SJCRH30 (cell line): ENCODE results near the gene CDK7. TPM values are rescaled to one million over a fixed set of nuclear protein-coding genes. Genes with fewer than 3 reads are reported as not detected.
A peak's percentile ranks its signal among the peaks of the same experiment; 100 is the strongest.

Experiments
- DNase-seq, 2 experiments: peaks; one replicate each; pipeline ENCODE4 v3.0.0-alpha.2; 2015 to 2020
- H3K27ac ChIP-seq: fragments of 250-450 bp; sonication (Bioruptor Pico); 2 replicates; pipeline ENCODE4 v1.5.1; 2020; ENCODE audit warnings: mild to moderate bottlenecking, moderate library complexity
- H3K27me3 ChIP-seq: fragments of 250-450 bp; sonication (Bioruptor Pico); 2 replicates; pipeline ENCODE4 v1.5.1; 2020; ENCODE audit warnings: mild to moderate bottlenecking, moderate library complexity
- H3K36me3 ChIP-seq: fragments of 250-450 bp; sonication (Bioruptor Pico); 2 replicates; pipeline ENCODE4 v1.5.1; 2020; ENCODE audit warnings: mild to moderate bottlenecking, moderate library complexity
- H3K4me1 ChIP-seq: fragments of 250-450 bp; sonication (Bioruptor Pico); 2 replicates; pipeline ENCODE4 v1.5.1; 2020; ENCODE audit warnings: mild to moderate bottlenecking, moderate library complexity
- H3K4me3 ChIP-seq: fragments of 250-450 bp; sonication (Bioruptor Pico); 2 replicates; pipeline ENCODE4 v1.5.1; 2020; ENCODE audit warnings: mild to moderate bottlenecking, moderate library complexity
- H3K9me3 ChIP-seq: fragments of 250-450 bp; sonication (Bioruptor Pico); replicated peaks from 2 replicates; pipeline ENCODE4 v1.5.1; 2020; ENCODE audit warnings: mild to moderate bottlenecking, moderate library complexity
- total RNA-seq: library from RNA; depleted of rRNA; stranded (reverse); fragments of >200 nt; shearing (Covaris generic); gene quantifications from 2 replicates; pipeline ENCODE4 v1.2.3, GENCODE V29; 2014

The CDK7 gene
- total RNA-seq, 1 experiment from 2014 or later = 46.6 TPM

DNA sequence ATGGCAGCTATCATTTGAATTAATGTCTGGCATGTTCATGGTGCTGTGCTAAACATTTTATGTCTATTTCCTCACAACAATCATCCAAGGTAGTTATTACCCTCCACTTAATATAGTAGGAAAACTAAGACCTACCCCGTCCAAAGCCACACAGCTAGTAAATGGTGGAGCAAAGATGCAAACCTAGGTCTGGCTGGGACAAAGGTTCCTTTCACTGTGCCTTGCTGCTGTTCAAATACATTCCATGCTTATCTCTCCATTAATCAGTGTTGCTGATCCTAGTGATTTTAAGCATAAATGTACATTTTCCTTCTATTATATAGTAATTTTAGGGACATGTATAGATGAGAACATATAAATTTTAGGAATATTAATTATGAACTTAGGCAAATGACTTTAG, 59.2 kb downstream of the CDK7 start:
- peak in 1 of 2 experiments; percentile 14 for DNase-seq
- Histone ChIP-seq H3K36me3 (no peaks in the 10 kb centered on the region), H3K4me1 (no peaks in the 10 kb centered on the region), H3K27ac (no peak overlapping the region), H3K4me3 (no peak overlapping the region), H3K9me3 (no peaks in the 10 kb centered on the region), H3K27me3 (no peaks in the 10 kb centered on the region)

DNA sequence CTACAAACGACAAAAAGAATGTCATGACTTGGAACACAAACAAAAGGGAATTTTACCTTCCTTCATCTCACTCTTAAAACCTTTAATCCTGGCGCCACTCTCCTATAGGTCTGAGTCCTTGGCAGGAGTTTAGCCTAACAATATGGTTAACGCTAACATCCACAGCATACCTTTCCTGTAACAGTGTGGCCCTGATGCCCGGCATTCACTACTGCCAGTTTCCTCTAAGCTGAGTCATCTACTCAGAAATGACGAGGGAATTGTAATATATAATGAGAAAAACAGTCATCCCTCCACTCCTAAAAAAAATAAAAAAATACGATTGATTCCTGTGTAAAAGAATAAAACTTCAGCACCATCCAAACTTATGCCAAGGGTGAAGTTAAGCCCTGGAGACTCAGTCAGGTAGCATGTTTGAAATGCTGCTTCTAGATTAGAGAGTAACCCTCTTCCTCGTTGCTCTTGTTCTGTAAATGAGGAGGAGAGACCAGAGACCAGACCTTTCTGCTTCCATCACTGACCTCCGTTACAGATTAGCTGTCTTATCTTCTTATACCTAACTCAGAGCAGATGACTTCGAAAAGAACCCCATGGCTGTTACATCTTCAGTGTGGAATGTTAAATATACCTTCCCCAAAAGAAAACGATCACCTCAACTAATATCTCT, 60.5 kb downstream of the CDK7 start:
- Histone ChIP-seq H3K36me3 (no peaks in the 10 kb centered on the region), H3K4me3 (no peak overlapping the region), H3K9me3 (no peaks in the 10 kb centered on the region), H3K27me3 (no peaks in the 10 kb centered on the region), H3K4me1 (no peaks in the 10 kb centered on the region), H3K27ac (no peak overlapping the region)
- no peak for DNase-seq

DNA sequence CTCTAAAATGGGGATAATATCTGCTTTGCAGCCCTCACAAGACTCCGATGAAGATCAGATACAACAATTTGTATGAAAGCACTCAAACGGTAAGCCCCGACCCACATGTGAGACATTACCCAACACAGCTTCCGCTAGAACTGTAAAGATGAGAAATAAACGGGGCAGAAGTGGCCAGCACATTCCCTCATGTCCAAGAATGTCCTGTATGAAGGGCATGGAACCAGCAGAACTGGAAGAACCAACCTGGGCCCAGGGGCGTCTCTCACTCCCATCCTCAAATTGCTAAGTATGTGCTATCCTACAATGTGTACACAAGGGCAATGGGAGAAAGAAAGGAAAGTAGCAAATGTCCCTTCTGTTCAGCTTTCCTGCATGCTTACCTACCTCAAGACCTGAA, 64.9 kb downstream of the CDK7 start:
- no peak for DNase-seq
- no peaks in the 10 kb centered on the region for H3K36me3 ChIP-seq

GRCh38 chr5:69300537-69301203, 66.0 kb downstream of the CDK7 start:
- Histone ChIP-seq H3K9me3 (no peaks in the 10 kb centered on the region), H3K36me3 (no peaks in the 10 kb centered on the region), H3K27ac (no peak overlapping the region), H3K4me3 (no peak overlapping the region), H3K27me3 (no peaks in the 10 kb centered on the region), H3K4me1 (no peaks in the 10 kb centered on the region)
- no peak for DNase-seq

More for the DNA sequence above, 64.9 kb downstream of the CDK7 start:
- H3K27me3 ChIP-seq = no peaks in the 10 kb centered on the region
- no peaks in the 10 kb centered on the region for H3K4me1 ChIP-seq
- no peaks in the 10 kb centered on the region for H3K9me3 ChIP-seq
- H3K4me3 ChIP-seq = no peak overlapping the region
- H3K27ac ChIP-seq = no peak overlapping the region

GRCh38 chr5:69305512-69305911, 70.8 kb downstream of the CDK7 start:
- Histone ChIP-seq H3K4me1 (no peaks in the 10 kb centered on the region), H3K9me3 (no peaks in the 10 kb centered on the region), H3K27ac (no peak overlapping the region), H3K27me3 (no peaks in the 10 kb centered on the region), H3K36me3 (no peaks in the 10 kb centered on the region), H3K4me3 (no peak overlapping the region)
- no peak for DNase-seq

GRCh38 chr5:69308046-69308553, 73.4 kb downstream of the CDK7 start:
- Histone ChIP-seq H3K36me3 (no peaks in the 10 kb centered on the region), H3K27me3 (no peaks in the 10 kb centered on the region), H3K4me3 (no peak overlapping the region), H3K9me3 (no peaks in the 10 kb centered on the region), H3K4me1 (no peaks in the 10 kb centered on the region), H3K27ac (no peak overlapping the region)
- DNase-seq = no peak

DNA sequence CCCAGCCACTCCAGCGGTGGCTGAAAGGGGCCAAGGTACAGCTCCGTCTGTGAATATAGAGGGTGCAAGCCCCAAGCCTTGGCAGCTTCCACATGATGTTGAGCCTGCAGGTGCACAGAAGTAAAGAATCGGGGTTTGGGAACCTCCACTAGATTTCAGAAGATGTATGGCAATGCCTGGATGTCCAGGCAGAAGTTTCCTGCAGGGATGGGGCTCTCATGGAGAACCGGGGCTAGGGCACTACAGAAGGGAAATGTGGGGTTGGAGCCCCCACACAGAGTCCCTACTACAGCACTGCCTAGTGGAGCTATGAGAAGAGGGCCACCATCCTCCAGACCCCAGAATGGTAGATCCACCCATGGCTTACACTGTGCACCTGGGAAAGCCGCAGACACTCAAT, 74.7 kb downstream of the CDK7 start:
- DNase-seq = no peak
- Histone ChIP-seq H3K27me3 (no peaks in the 10 kb centered on the region), H3K9me3 (no peaks in the 10 kb centered on the region), H3K36me3 (no peaks in the 10 kb centered on the region), H3K4me3 (no peak overlapping the region), H3K4me1 (no peaks in the 10 kb centered on the region), H3K27ac (no peak overlapping the region)

- no peak for DNase-seq
- Histone ChIP-seq H3K36me3 (no peaks in the 10 kb centered on the region), H3K4me1 (no peaks in the 10 kb centered on the region), H3K9me3 (no peaks in the 10 kb centered on the region), H3K27ac (no peak overlapping the region), H3K27me3 (no peaks in the 10 kb centered on the region), H3K4me3 (no peak overlapping the region)
Measured at GRCh38 chr5:69312459-69313160, 77.9 kb downstream of the CDK7 start.

- Histone ChIP-seq H3K4me1 (no peaks in the 10 kb centered on the region), H3K9me3 (no peaks in the 10 kb centered on the region), H3K36me3 (no peaks in the 10 kb centered on the region), H3K27ac (no peak overlapping the region), H3K4me3 (no peak overlapping the region), H3K27me3 (no peaks in the 10 kb centered on the region)
- no peak for DNase-seq
Measured at GRCh38 chr5:69313428-69313827, 78.7 kb downstream of the CDK7 start.

DNA sequence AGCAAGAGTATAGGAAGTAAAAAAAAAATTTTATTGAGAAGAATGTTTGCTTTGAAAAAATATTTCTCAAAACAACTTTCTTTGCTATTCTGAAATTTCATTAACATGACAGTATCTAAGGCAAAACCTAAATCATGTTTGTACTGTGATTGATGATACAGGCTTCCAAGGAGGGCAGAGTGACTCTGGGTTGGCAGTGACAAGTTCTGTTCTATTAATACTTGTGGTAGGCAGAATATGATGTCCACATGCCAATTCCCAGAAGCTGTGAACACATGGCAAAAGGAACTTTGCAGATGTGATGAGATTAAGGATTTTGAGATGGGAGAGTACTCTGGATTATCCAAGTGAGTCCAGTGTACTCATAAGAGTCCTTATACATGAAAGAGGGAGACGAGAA, 81.3 kb downstream of the CDK7 start:
- Histone ChIP-seq H3K4me1 (no peaks in the 10 kb centered on the region), H3K36me3 (no peaks in the 10 kb centered on the region), H3K9me3 (no peaks in the 10 kb centered on the region), H3K27ac (no peak overlapping the region), H3K27me3 (no peaks in the 10 kb centered on the region), H3K4me3 (no peak overlapping the region)
- no peak for DNase-seq

GRCh38 chr5:69317391-69317790, 82.7 kb downstream of the CDK7 start:
- Histone ChIP-seq H3K4me1 (no peaks in the 10 kb centered on the region), H3K27ac (no peak overlapping the region), H3K9me3 (no peaks in the 10 kb centered on the region), H3K36me3 (no peaks in the 10 kb centered on the region), H3K27me3 (no peaks in the 10 kb centered on the region), H3K4me3 (no peak overlapping the region)
- DNase-seq = no peak

DNA sequence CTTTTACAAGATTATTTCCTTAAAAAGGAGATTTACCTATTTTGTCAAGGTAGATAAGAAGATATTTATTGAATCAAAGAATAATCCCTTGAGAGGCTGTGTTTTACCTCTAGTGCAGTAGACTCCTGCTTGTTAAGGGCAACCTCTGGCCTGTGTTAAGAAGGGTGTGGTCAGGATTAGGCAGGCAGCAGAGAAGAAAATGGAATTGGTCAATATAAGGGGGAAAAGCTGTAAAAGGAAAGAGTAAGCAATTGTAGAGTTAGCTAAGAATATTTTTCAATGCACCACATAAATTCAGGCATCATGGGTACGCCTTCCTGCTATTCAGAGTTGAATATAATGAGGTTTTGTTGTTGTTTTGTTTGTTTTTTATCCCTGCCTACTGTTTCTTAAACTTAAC, 91.7 kb downstream of the CDK7 start:
- DNase-seq = no peak

More for the DNA sequence above, 91.7 kb downstream of the CDK7 start:
- H3K4me1 ChIP-seq = no peaks in the 10 kb centered on the region
- no peaks in the 10 kb centered on the region for H3K36me3 ChIP-seq
- H3K4me3 ChIP-seq = no peak overlapping the region
- H3K27me3 ChIP-seq = no peaks in the 10 kb centered on the region
- H3K9me3 ChIP-seq = no peaks in the 10 kb centered on the region
- H3K27ac ChIP-seq = no peak overlapping the region
